Peyer's patch (tissue), 4 donors: ENCODE measurements around the gene SLC43A3. TPM values are rescaled to one million over a fixed set of nuclear protein-coding genes. Genes with fewer than 3 reads are reported as not detected.

ENCODE experiments used
- DNase-seq, 3 donors: peaks; one replicate each; pipeline ENCODE4 v3.0.0-alpha.2; 2017 to 2019
- H3K27ac ChIP-seq, 4 donors: fragments of 200-600 bp; sonication (generic); one replicate each; pipeline ENCODE4 v1.5.1; 2016 to 2019
- H3K27me3 ChIP-seq, 2 donors: fragments of 200-600 bp; sonication (generic); one replicate each; pipeline ENCODE4 v1.5.1; 2019
- H3K36me3 ChIP-seq, 3 donors: fragments of 200-600 bp; sonication (generic); one replicate each; pipeline ENCODE4 v1.5.1; 2016 to 2019
- H3K4me1 ChIP-seq, 4 donors: fragments of 200-600 bp; sonication (generic); one replicate each; pipeline ENCODE4 v1.5.1; 2016 to 2019
- H3K4me3 ChIP-seq, 4 donors: fragments of 200-600 bp; sonication (generic); 1 replicate in 3 of 4; 2 replicates in 1 of 4; pipeline ENCODE4 v1.5.1; 2016 to 2019; ENCODE audit warnings: mild to moderate bottlenecking in 1 of 4
- H3K9me3 ChIP-seq, 4 donors: fragments of 200-600 bp; sonication (generic); one replicate each; pipeline ENCODE4 v1.5.1; 2016 to 2019; ENCODE audit warnings: mild to moderate bottlenecking in 1 of 4
- CTCF ChIP-seq, 6 experiments: fragments of 450-650 bp in 4 of 6; fragments of 200-600 bp in 2 of 6; sonication (generic) in 1 of 6; IDR thresholded peaks; one replicate each; pipeline ENCODE4 v1.5.1; 2017 to 2019; ENCODE audit warnings: antibody characterized with exemption in 6 of 6, mild to moderate bottlenecking in 3 of 6, moderate library complexity in 1 of 6
- POLR2A ChIP-seq, 2 donors: fragments of 450-650 bp; IDR thresholded peaks; one replicate each; pipeline ENCODE4 v1.5.1; 2017; ENCODE audit warnings: antibody characterized with exemption in 2 of 2, mild to moderate bottlenecking in 2 of 2, moderate library complexity in 2 of 2
- total RNA-seq, 4 donors: library from RNA; depleted of rRNA; stranded (reverse); fragments of >200 nt; gene quantifications; one replicate each; pipeline ENCODE4 v1.1.0, GENCODE V29; 2016

SLC43A3 gene
- total RNA-seq, 4 donors from 2014 or later = 5.1 to 38.8 (median 17.6) TPM

GRCh38 chr11:57430952-57431351, 4.0 kb upstream of the SLC43A3 start:
- H3K4me1 ChIP-seq = peaks cover 0 to 8% (median 6%) of the 10 kb centered on the region in 4 donors
- no peak for DNase-seq
- TF ChIP-seq CTCF (IDR thresholded peaks at IDR 0.05) (no peak), POLR2A (IDR thresholded peaks at IDR 0.05) (no peak)
- no peak overlapping the region for H3K27ac ChIP-seq
- H3K9me3 ChIP-seq = no peaks in the 10 kb centered on the region
- H3K36me3 ChIP-seq = no peaks in the 10 kb centered on the region
- H3K4me3 ChIP-seq = no peak overlapping the region
- no peaks in the 10 kb centered on the region for H3K27me3 ChIP-seq

- DNase-seq = no peak
- no peak overlapping the region for H3K27ac ChIP-seq
- H3K27me3 ChIP-seq = no peaks in the 10 kb centered on the region
- H3K4me3 ChIP-seq = no peak overlapping the region
- H3K4me1 ChIP-seq = peaks cover 0 to 17% (median 14%) of the 10 kb centered on the region in 4 donors
- H3K36me3 ChIP-seq = no peaks in the 10 kb centered on the region
- no peaks in the 10 kb centered on the region for H3K9me3 ChIP-seq
- TF ChIP-seq CTCF (IDR thresholded peaks at IDR 0.05) (no peak), POLR2A (IDR thresholded peaks at IDR 0.05) (no peak)
Observed at GRCh38 chr11:57429946-57430345, 3.0 kb upstream of the SLC43A3 start.

- Histone ChIP-seq H3K27me3 (no peaks in the 10 kb centered on the region), H3K36me3 (no peaks in the 10 kb centered on the region), H3K4me1 (peaks cover 0 to 30% (median 24%) of the 10 kb centered on the region in 4 donors), H3K9me3 (no peaks in the 10 kb centered on the region), H3K4me3 (no peak overlapping the region), H3K27ac (no peak overlapping the region)
- TF ChIP-seq CTCF (IDR thresholded peaks at IDR 0.05) (no peak), POLR2A (IDR thresholded peaks at IDR 0.05) (no peak)
- DNase-seq = no peak
Observed at GRCh38 chr11:57428643-57429042, 1.7 kb upstream of the SLC43A3 start.

GRCh38 chr11:57427727-57428082, 784 bp upstream of the SLC43A3 start:
- Histone ChIP-seq H3K27ac (peak overlapping the region; percentile 83 to 86 (median 84)), H3K4me1 (peaks cover 0 to 30% (median 24%) of the 10 kb centered on the region in 4 donors), H3K27me3 (no peaks in the 10 kb centered on the region), H3K9me3 (no peaks in the 10 kb centered on the region), H3K36me3 (no peaks in the 10 kb centered on the region), H3K4me3 (no peak overlapping the region)
- peak in 1 of 3 donors; percentile 71 for DNase-seq
- no peak for TF ChIP-seq POLR2A (IDR thresholded peaks at IDR 0.05)
- TF ChIP-seq CTCF (IDR thresholded peaks at IDR 0.05) = no peak

GRCh38 chr11:57426439-57426928, 437 bp downstream of the SLC43A3 start:
- Histone ChIP-seq H3K27ac (peak overlapping the region; percentile 83 to 86 (median 84)), H3K36me3 (no peaks in the 10 kb centered on the region), H3K27me3 (no peaks in the 10 kb centered on the region), H3K4me3 (peak overlapping the region; percentile 43 to 64 (median 52)), H3K9me3 (no peaks in the 10 kb centered on the region), H3K4me1 (peaks cover 0 to 30% (median 24%) of the 10 kb centered on the region in 4 donors)
- DNase-seq = peak in 1 of 3 donors; percentile 21
- TF ChIP-seq POLR2A (IDR thresholded peaks at IDR 0.05) (no peak), CTCF (IDR thresholded peaks at IDR 0.05) (no peak)
